Activated CD4-positive, alpha-beta T cell treated with anti-CD3 and anti-CD28 coated beads, Interleukin-2, amount 10 ng/mL, durations not matched to agents 7 days and 5 days (primary cell): Measurements from ENCODE around the gene CD48. TPM values are rescaled to one million over a fixed set of nuclear protein-coding genes. Genes with fewer than 3 reads are reported as not detected.
"Not testable (repeated sequence)": the region's sequence is repeated elsewhere in the genome, so short reads cannot be mapped to it uniquely, and the experiment has no call there.

Experiments used
- CTCF ChIA-PET: fragments of 350-600 bp; sonication (Branson Sonifier 250); formaldehyde crosslinking; loops from one replicate; lab custom pipeline; 2021; ENCODE audit warnings: antibody characterized with exemption; lab: Charles Lee
- POLR2A ChIA-PET: fragments of 350-600 bp; sonication (Branson Sonifier 250); formaldehyde crosslinking; loops from one replicate; lab custom pipeline; 2021; ENCODE audit warnings: antibody characterized with exemption; lab: Charles Lee
- DNase-seq: peaks from one replicate; pipeline ENCODE4 v3.0.0-alpha.2; 2020
- H3K27ac Mint-ChIP-seq: one replicate; pipeline ENCODE4 v1.8.0; 2021; ENCODE audit warnings: mild to moderate bottlenecking, moderate library complexity, mixed read lengths
- H3K27me3 Mint-ChIP-seq: one replicate; pipeline ENCODE4 v1.8.0; 2021; ENCODE audit warnings: mixed read lengths
- H3K36me3 Mint-ChIP-seq: one replicate; pipeline ENCODE4 v1.8.0; 2021; ENCODE audit warnings: low read depth, mixed read lengths
- H3K4me1 Mint-ChIP-seq: one replicate; pipeline ENCODE4 v1.8.0; 2021; ENCODE audit warnings: mixed read lengths
- H3K4me3 Mint-ChIP-seq: one replicate; pipeline ENCODE4 v1.8.0; 2021; ENCODE audit warnings: mild to moderate bottlenecking, moderate library complexity, mixed read lengths
- H3K9me3 Mint-ChIP-seq: one replicate; pipeline ENCODE4 v1.8.0; 2021; ENCODE audit warnings: mixed read lengths
- total RNA-seq, 2 experiments: library from RNA; stranded (reverse); gene quantifications; one replicate each; pipeline ENCODE4 v1.2.3, GENCODE V29; 2021

Gene CD48
- total RNA-seq, 2 experiments from 2014 or later, result 294 to 309 TPM

DNA sequence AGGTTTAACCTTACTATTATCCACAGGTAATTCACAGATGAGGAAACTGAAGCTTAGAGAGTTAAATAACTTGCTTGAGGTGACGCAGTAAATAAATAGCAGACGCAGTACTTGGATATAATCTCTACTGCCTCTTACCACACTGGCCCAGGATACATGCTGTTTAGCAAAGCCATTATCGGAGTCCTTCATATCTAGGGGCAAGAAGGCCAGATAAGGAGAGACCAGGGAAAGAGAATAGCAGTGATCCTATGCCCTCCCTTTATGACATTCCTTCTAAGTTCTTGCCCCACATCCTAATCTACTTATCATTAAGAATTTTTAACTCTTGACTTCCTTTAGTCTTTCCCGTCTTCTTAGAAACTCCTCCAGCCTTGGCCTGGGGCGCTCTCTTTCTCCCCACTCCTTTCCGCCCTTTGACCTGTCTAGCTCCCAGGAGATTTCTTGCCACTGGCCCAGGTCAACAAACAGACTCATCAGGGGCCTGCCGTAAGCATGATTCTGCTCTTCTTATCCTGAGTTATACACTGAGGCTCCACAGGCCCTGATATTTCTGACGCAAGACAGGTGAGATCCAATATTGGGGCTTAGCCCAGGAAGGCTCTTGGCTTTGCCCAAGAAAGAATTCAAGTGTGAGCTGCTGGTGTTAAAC, 53.3 kb downstream of the CD48 start:
- Mint-ChIP-seq H3K36me3 (peaks cover 24% of the 10 kb centered on the region), H3K27ac (peak overlapping the region; percentile 14), H3K9me3 (peaks cover 11% of the 10 kb centered on the region), H3K4me1 (peaks cover 65% of the 10 kb centered on the region), H3K4me3 (no peak overlapping the region), H3K27me3 (no peaks in the 10 kb centered on the region)
- ChIA-PET CTCF (interaction anchor here (1.1 to 2.1 kb wide), 2 partner anchors 23 to 109 kb away, joined by 3 to 7 read pairs; no protein-coding TSS in a partner anchor), POLR2A (no interaction called here)
- DNase-seq, result no peak

DNA sequence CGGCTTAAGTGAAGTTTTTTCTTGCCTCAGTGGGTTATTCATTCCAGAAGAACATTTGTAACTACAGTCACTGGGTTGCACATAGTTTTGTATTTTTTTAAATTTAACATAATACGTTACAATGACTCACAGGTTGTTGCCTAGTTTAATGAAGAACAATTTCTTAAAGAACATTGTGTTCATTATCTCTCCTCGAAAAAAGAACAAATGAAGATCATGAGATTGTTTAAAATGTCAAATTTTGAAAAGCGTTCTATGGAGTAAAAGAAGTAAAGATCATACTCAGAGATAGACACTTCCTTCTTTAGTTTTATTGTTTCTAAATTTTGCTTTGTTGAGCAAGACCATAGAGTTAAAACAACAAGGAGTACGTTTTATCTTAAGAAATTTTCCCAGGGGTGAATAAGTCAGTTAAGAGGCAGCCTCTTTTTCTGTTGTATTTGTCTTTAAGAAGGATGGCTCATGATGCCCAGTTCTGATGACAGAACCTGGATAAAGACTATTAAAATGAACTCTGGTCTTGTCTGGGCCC, 54.3 kb downstream of the CD48 start:
- no peak for DNase-seq
- Mint-ChIP-seq H3K4me3 (no peak overlapping the region), H3K27me3 (no peaks in the 10 kb centered on the region), H3K27ac (peak overlapping the region; percentile 55), H3K36me3 (peaks cover 24% of the 10 kb centered on the region), H3K4me1 (peaks cover 65% of the 10 kb centered on the region), H3K9me3 (peaks cover 11% of the 10 kb centered on the region)
- CTCF ChIA-PET, result interaction anchor here (1.1 to 2.1 kb wide), 2 partner anchors 24 to 110 kb away, joined by 3 to 7 read pairs; no protein-coding TSS in a partner anchor
- POLR2A ChIA-PET, result no interaction called here

GRCh38 chr1:160656737-160657136, 54.9 kb downstream of the CD48 start:
- ChIA-PET CTCF (no interaction called here), POLR2A (no interaction called here)
- Mint-ChIP-seq H3K4me1 (peaks cover 65% of the 10 kb centered on the region), H3K9me3 (peaks cover 11% of the 10 kb centered on the region), H3K27me3 (no peaks in the 10 kb centered on the region), H3K27ac (no peak overlapping the region), H3K36me3 (peaks cover 22% of the 10 kb centered on the region), H3K4me3 (no peak overlapping the region)
- DNase-seq, result no peak

- Mint-ChIP-seq H3K27me3 (no peaks in the 10 kb centered on the region), H3K36me3 (peaks cover 12% of the 10 kb centered on the region), H3K27ac (no peak overlapping the region), H3K4me1 (peaks cover 77% of the 10 kb centered on the region), H3K4me3 (no peak overlapping the region), H3K9me3 (peaks cover 4% of the 10 kb centered on the region)
- no peak for DNase-seq
- ChIA-PET CTCF (no interaction called here), POLR2A (no interaction called here)
These were observed 58.0 kb downstream of the CD48 start for GRCh38 chr1:160653620-160654016.

DNA sequence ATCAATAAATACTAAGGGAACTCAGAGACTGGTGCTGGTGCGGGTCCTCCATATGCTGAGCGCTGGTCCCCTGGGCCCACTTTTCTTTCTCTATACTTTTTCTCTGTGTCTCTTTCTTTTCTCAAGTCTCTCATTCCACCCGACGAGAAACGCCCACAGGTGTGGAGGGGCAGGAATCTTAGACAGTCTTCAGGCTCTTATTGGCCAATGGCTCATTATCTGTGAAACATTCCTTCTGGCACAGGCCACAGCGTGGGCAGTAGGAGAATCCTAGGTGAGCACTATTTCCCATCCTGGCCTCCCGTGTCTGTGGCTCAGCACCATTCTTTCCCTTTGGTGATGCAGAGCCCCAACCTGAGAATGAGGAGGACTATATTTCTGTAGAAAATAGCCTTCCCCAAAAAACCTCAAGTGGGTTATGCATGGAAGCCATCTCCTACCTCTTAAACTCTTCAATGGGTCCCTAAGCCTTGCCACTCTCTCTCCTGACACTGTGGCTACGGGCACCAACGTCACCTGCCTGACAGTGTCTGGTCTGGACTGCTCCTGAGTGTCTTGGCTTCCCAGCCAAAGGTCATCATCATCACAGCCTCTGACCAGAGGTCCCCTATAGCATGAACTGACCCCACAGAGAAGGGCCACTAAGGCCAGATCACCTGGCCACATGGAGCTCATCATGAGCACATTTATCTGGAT, 58.5 kb downstream of the CD48 start:
- Mint-ChIP-seq H3K27ac (no peak overlapping the region), H3K36me3 (peaks cover 14% of the 10 kb centered on the region), H3K4me1 (peaks cover 77% of the 10 kb centered on the region), H3K4me3 (no peak overlapping the region), H3K27me3 (no peaks in the 10 kb centered on the region), H3K9me3 (peaks cover 4% of the 10 kb centered on the region)
- no peak for DNase-seq
- ChIA-PET CTCF (no interaction called here), POLR2A (no interaction called here)

- peaks cover 13% of the 10 kb centered on the region for H3K36me3 Mint-ChIP-seq
- H3K27me3 Mint-ChIP-seq, POLR2A ChIA-PET, H3K9me3 Mint-ChIP-seq, DNase-seq, H3K4me3 Mint-ChIP-seq: not testable (repeated sequence)
- peaks cover 75% of the 10 kb centered on the region for H3K4me1 Mint-ChIP-seq
- CTCF ChIA-PET, result interaction anchor here (0.9 to 1.6 kb wide), 3 partner anchors 12 to 29 kb away, joined by 3 to 6 read pairs (median 3); no protein-coding TSS in a partner anchor
- peak overlapping the region; percentile 15 for H3K27ac Mint-ChIP-seq
These were observed 59.5 kb downstream of the CD48 start for GRCh38 chr1:160652065-160652641.

DNA sequence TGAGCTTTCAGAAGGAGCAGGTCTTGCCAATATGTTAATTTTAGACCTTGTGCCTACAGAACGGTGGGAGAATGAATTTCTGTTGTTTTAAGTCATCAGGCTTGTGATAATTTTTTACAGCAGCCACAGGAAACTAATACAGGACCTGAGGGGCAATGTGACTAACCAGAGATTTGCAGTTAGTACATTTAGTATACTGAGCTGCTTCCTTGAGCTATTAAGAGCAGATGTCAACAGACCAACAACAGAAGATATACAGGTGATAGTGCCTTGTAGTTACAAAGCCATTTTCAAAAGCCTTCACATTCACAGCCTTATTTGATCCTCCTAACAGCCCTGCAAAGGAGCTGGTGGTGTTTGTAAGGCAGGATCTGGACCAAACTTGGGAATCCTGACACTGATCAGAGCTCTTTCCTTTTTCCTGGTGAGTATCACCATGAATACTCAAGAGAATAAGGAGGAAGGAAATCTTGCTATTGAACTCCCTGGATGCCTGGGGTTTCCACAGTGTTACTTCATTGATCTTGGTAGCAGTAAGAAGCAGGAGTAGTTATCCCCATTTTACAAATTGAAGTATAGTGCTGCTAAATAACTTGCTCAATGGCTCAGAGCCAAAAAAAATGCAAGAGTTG, 60.1 kb downstream of the CD48 start:
- no peak for DNase-seq
- no peak overlapping the region for H3K4me3 Mint-ChIP-seq
- H3K36me3 Mint-ChIP-seq, result peaks cover 13% of the 10 kb centered on the region

GRCh38 chr1:160647329-160647720, 64.3 kb downstream of the CD48 start:
- H3K4me1 Mint-ChIP-seq, result peaks cover 66% of the 10 kb centered on the region
- POLR2A ChIA-PET, result interaction anchor here (1.1 to 1.2 kb wide), 2 partner anchors 18 to 26 kb away, joined by 6 to 7 read pairs; no protein-coding TSS in a partner anchor

More for the DNA sequence above, 60.1 kb downstream of the CD48 start:
- peaks cover 69% of the 10 kb centered on the region for H3K4me1 Mint-ChIP-seq
- H3K27me3 Mint-ChIP-seq, result no peaks in the 10 kb centered on the region
- peaks cover 4% of the 10 kb centered on the region for H3K9me3 Mint-ChIP-seq
- CTCF ChIA-PET, result interaction anchor here (0.9 to 1.6 kb wide), 5 partner anchors 12 to 223 kb away, joined by 3 to 6 read pairs (median 3); no protein-coding TSS in a partner anchor
- POLR2A ChIA-PET, result interaction anchor here (0.6 kb wide), 1 partner anchor 26 kb away, joined by 3 read pairs; no protein-coding TSS in a partner anchor
- no peak overlapping the region for H3K27ac Mint-ChIP-seq

GRCh38 chr1:160646711-160647328, 64.8 kb downstream of the CD48 start, which contains the start of gene SLAMF1:
Gene SLAMF1 (minus strand): TSS chr1:160647044. CDS start chr1:160646945, 99 bp downstream.
- peaks cover 4% of the 10 kb centered on the region for H3K9me3 Mint-ChIP-seq
- POLR2A ChIA-PET, result interaction anchor here (0.7 to 1.2 kb wide), 3 partner anchors 17 to 80 kb away, joined by 3 to 7 read pairs (median 6); no protein-coding TSS in a partner anchor
- H3K4me1 Mint-ChIP-seq, result peaks cover 66% of the 10 kb centered on the region
- H3K4me3 Mint-ChIP-seq, result peak within 1 kb of the TSS; percentile 93
- H3K27me3 Mint-ChIP-seq, result no peaks in the 10 kb centered on the region
- peak within 1 kb of the TSS; percentile 93 for H3K27ac Mint-ChIP-seq
- peak; percentile 48 for DNase-seq
- CTCF ChIA-PET, result interaction anchor here (0.6 to 3.2 kb wide), 12 partner anchors 10 to 341 kb away, joined by 3 to 16 read pairs (median 4); no protein-coding TSS in a partner anchor
- peaks cover 52% of the 10 kb centered on the region for H3K36me3 Mint-ChIP-seq

More at GRCh38 chr1:160647329-160647720, 64.3 kb downstream of the CD48 start:
- Mint-ChIP-seq H3K27ac (peak overlapping the region; percentile 93), H3K9me3 (peaks cover 4% of the 10 kb centered on the region), H3K4me3 (peak overlapping the region; percentile 93), H3K27me3 (no peaks in the 10 kb centered on the region), H3K36me3 (peaks cover 49% of the 10 kb centered on the region)
- CTCF ChIA-PET, result interaction anchor here (0.6 to 3.2 kb wide), 9 partner anchors 10 to 341 kb away, joined by 3 to 16 read pairs (median 4); no protein-coding TSS in a partner anchor
- DNase-seq, result no peak

- DNase-seq, result no peak
- CTCF ChIA-PET, result interaction anchor here (0.8 to 3.2 kb wide), 9 partner anchors 11 to 129 kb away, joined by 3 to 16 read pairs (median 5); no protein-coding TSS in a partner anchor
- Mint-ChIP-seq H3K9me3 (peaks cover 4% of the 10 kb centered on the region), H3K36me3 (peaks cover 57% of the 10 kb centered on the region), H3K27ac (peak overlapping the region; percentile 93), H3K4me3 (peak overlapping the region; percentile 93), H3K4me1 (peaks cover 65% of the 10 kb centered on the region), H3K27me3 (no peaks in the 10 kb centered on the region)
- POLR2A ChIA-PET, result interaction anchor here (0.7 to 1.2 kb wide), 3 partner anchors 17 to 81 kb away, joined by 3 to 7 read pairs (median 6); no protein-coding TSS in a partner anchor
These were observed 65.4 kb downstream of the CD48 start for GRCh38 chr1:160646180-160646579.

DNA sequence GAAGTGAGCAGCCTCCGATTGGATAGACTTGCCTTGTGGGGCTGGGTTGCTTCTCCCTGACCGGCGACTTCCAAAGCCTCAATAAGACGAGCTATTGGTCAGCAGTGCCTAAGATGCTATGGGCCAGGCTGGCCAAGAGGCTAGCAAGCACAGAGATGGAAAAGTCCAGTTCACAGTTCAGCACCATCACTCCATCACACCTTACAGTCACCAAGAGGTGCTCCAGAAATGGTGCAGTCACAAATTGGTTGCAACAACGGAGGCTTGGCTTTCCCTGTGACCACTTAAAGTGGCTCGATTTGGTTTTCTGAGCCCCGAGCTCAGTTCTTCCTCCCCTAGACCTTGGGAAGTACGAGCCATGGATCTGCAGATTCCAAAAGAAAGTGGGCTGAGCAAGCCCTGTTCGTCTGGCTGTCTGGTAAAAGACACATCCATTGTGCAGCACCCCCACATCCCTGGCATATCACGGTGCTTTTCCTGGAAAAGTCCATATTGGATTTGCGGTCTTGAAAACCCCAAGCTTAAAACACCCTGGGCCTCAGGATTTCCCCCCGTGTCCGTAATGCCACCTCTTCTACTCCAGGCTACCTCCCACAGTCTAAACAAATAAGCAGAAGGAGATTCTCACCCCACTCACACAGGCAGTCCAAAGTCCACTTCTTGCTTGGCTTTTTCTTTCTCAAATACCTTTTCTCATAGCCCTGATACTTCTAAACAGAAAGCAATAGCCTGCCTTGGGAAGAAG, 66.1 kb downstream of the CD48 start:
- ChIA-PET CTCF (interaction anchor here (0.6 to 3.2 kb wide), 11 partner anchors 10 to 171 kb away, joined by 3 to 16 read pairs (median 4); no protein-coding TSS in a partner anchor), POLR2A (no interaction called here)
- Mint-ChIP-seq H3K27ac (peak overlapping the region; percentile 93), H3K36me3 (peaks cover 59% of the 10 kb centered on the region), H3K9me3 (peaks cover 4% of the 10 kb centered on the region), H3K4me1 (peaks cover 64% of the 10 kb centered on the region), H3K4me3 (peak overlapping the region; percentile 93), H3K27me3 (no peaks in the 10 kb centered on the region)
- DNase-seq, result no peak
